Liver (tissue), 3 donors: ENCODE data around the gene SLC25A21.

Experiments used
- CTCF ChIP-seq: fragments of 150-350 bp; IDR thresholded peaks from 2 replicates; pipeline ENCODE4 v1.5.1; 2017; ENCODE audit warnings: improper control_type of control experiment, low read depth, low read length; ENCODE audit not compliant: missing input control
- GABPA ChIP-seq, 2 donors: IDR thresholded peaks in 1 of 2; conservative IDR thresholded peaks in 1 of 2; 2 replicates each; pipeline ENCODE4 v1.6.1; 2016; ENCODE audit warnings: antibody characterized with exemption in 2 of 2, mild to moderate bottlenecking in 1 of 2, moderate library complexity in 1 of 2
- REST ChIP-seq: IDR thresholded peaks from 2 replicates; pipeline ENCODE4 v1.6.1; 2016; ENCODE audit warnings: antibody characterized with exemption, mild to moderate bottlenecking
- SP1 ChIP-seq: IDR thresholded peaks from 2 replicates; pipeline ENCODE4 v1.6.1; 2018; ENCODE audit warnings: antibody characterized with exemption, mild to moderate bottlenecking
- TAF1 ChIP-seq: conservative IDR thresholded peaks from 2 replicates; pipeline ENCODE4 v1.6.1; 2016; ENCODE audit warnings: antibody characterized with exemption, mild to moderate bottlenecking
- YY1 ChIP-seq: IDR thresholded peaks from 2 replicates; pipeline ENCODE4 v1.6.1; 2016; ENCODE audit warnings: antibody characterized with exemption, mild to moderate bottlenecking
- donor health status: healthy.
- donor health status: healthy.

GRCh38 chr14:37057776-37058175 lies 114.6 kb downstream of the SLC25A21 start:
- TF ChIP-seq CTCF = no peak
- TF ChIP-seq SP1 = no peak
- no peak for TF ChIP-seq YY1
- no peak for TF ChIP-seq REST
- no peak for TF ChIP-seq GABPA (IDR thresholded peaks at IDR 0.05 in 1 of 2, conservative IDR thresholded peaks at IDR 0.05 in 1 of 2)
- TF ChIP-seq TAF1 = no peak
